Glomerular endothelial cell (primary cell): ENCODE measurements around the gene PTPN9. TPM values are rescaled to one million over a fixed set of nuclear protein-coding genes. Genes with fewer than 3 reads are reported as not detected.
A peak's percentile ranks its signal among the peaks of the same experiment; 100 is the strongest.
"Not testable (repeated sequence)": the region's sequence is repeated elsewhere in the genome, so short reads cannot be mapped to it uniquely, and the experiment has no call there.

Source experiments
- DNase-seq: peaks from one replicate; pipeline ENCODE4 v3.0.0-alpha.2; 2011; ENCODE audit warnings: low read depth, low spot score; ENCODE audit errors: extremely low read depth
- total RNA-seq: library from RNA; depleted of rRNA; stranded (reverse); fragments of >200 nt; gene quantifications from 2 replicates; pipeline ENCODE4 v1.2.3, GENCODE V29; 2015

The PTPN9 gene
- total RNA-seq, 1 donor from 2014 or later, result 23.2 TPM

- DNase-seq, result no peak
Observed at GRCh38 chr15:75454471-75455378, 124.4 kb downstream of the PTPN9 start.

GRCh38 chr15:75453703-75454470, 125.2 kb downstream of the PTPN9 start:
- DNase-seq, result peak; percentile 98

GRCh38 chr15:75452865-75453702, 126.0 kb downstream of the PTPN9 start:
- no peak for DNase-seq

- no peak for DNase-seq
Observed at GRCh38 chr15:75452364-75452864, 126.7 kb downstream of the PTPN9 start.

- DNase-seq, result peak; percentile 97
Observed at GRCh38 chr15:75451674-75452363, 127.3 kb downstream of the PTPN9 start, which contains the start of gene SIN3A. SIN3A (minus strand) TSS chr15:75451690; CDS start chr15:75430375, 21,315 bp downstream.

- DNase-seq, result no peak
Observed at GRCh38 chr15:75451202-75451673, 127.9 kb downstream of the PTPN9 start.

GRCh38 chr15:75450307-75451201, 128.6 kb downstream of the PTPN9 start:
- no peak for DNase-seq

- no peak for DNase-seq
Observed at GRCh38 chr15:75449585-75450306, 129.4 kb downstream of the PTPN9 start.

- not testable (repeated sequence) for DNase-seq
Observed at GRCh38 chr15:75448171-75448570, 130.9 kb downstream of the PTPN9 start.

- no peak for DNase-seq
Observed at GRCh38 chr15:75446151-75446550, 133.0 kb downstream of the PTPN9 start.

GRCh38 chr15:75445324-75445723, 133.8 kb downstream of the PTPN9 start:
- not testable (repeated sequence) for DNase-seq

GRCh38 chr15:75443972-75444453, 135.1 kb downstream of the PTPN9 start:
- not testable (repeated sequence) for DNase-seq

GRCh38 chr15:75437721-75438120, 141.4 kb downstream of the PTPN9 start:
- DNase-seq, result no peak

GRCh38 chr15:75436881-75437280, 142.2 kb downstream of the PTPN9 start:
- DNase-seq, result no peak

- DNase-seq, result no peak
Observed at GRCh38 chr15:75431682-75432081, 147.4 kb downstream of the PTPN9 start.

- DNase-seq, result no peak
Observed at GRCh38 chr15:75431270-75431669, 147.8 kb downstream of the PTPN9 start.

- no peak for DNase-seq
Observed at GRCh38 chr15:75430259-75430658, 148.9 kb downstream of the PTPN9 start.

GRCh38 chr15:75428152-75428551, 151.0 kb downstream of the PTPN9 start:
- no peak for DNase-seq
